GM15510 (cell line): ENCODE data around the gene FBXL15.

Source experiments
- POLR2A ChIP-seq: IDR thresholded peaks from 3 replicates; pipeline ENCODE4 v1.6.1; 2011; ENCODE audit warnings: borderline replicate concordance; ENCODE audit not compliant: insufficient read length; ENCODE audit errors: extremely low read depth

Gene FBXL15

GRCh38 chr10:102451105-102451969 is 30.7 kb downstream of the FBXL15 start, which contains the start of gene C10orf95:
C10orf95 (minus strand) TSS chr10:102451543; CDS start chr10:102451093, 450 bp downstream.
- no peak for TF ChIP-seq POLR2A

GRCh38 chr10:102452672-102453340 is 32.2 kb downstream of the FBXL15 start:
- no peak for TF ChIP-seq POLR2A

GRCh38 chr10:102453502-102453901 is 32.9 kb downstream of the FBXL15 start:
- no peak for TF ChIP-seq POLR2A

- TF ChIP-seq POLR2A = no peak
Observed at GRCh38 chr10:102455893-102456471, 35.3 kb downstream of the FBXL15 start.

- TF ChIP-seq POLR2A = no peak
Observed at GRCh38 chr10:102457591-102458150, 37.0 kb downstream of the FBXL15 start.

GRCh38 chr10:102458656-102459055 is 38.0 kb downstream of the FBXL15 start:
- no peak for TF ChIP-seq POLR2A

- TF ChIP-seq POLR2A = no peak
Observed at GRCh38 chr10:102460836-102461186, 40.2 kb downstream of the FBXL15 start.

GRCh38 chr10:102461187-102462054 is 40.8 kb downstream of the FBXL15 start:
- TF ChIP-seq POLR2A = peak; percentile 62

GRCh38 chr10:102462512-102463054 is 41.9 kb downstream of the FBXL15 start:
- TF ChIP-seq POLR2A = no peak

- TF ChIP-seq POLR2A = no peak
Observed at GRCh38 chr10:102463983-102464382, 43.3 kb downstream of the FBXL15 start.

- TF ChIP-seq POLR2A = no peak
Observed at GRCh38 chr10:102465466-102465865, 44.8 kb downstream of the FBXL15 start.

- no peak for TF ChIP-seq POLR2A
Observed at GRCh38 chr10:102467318-102467717, 46.7 kb downstream of the FBXL15 start.

GRCh38 chr10:102467971-102468438 is 47.4 kb downstream of the FBXL15 start:
- no peak for TF ChIP-seq POLR2A

GRCh38 chr10:102468683-102469082 is 48.0 kb downstream of the FBXL15 start:
- TF ChIP-seq POLR2A = no peak
